CD4-positive, CD25-positive, alpha-beta regulatory T cell (primary cell): ENCODE results near the gene CST4. TPM values are rescaled to one million over a fixed set of nuclear protein-coding genes. Genes with fewer than 3 reads are reported as not detected.

ENCODE experiments used
- ATAC-seq, 2 donors: fragments of 150-1000 bp; cut with Tn5 transposase; one replicate each; pipeline ENCODE4 v1.10.0; 2021; ENCODE audit warnings: low read depth in 2 of 2, moderate number of reproducible peaks in 2 of 2, moderate library complexity in 1 of 2
- DNase-seq, 3 donors: peaks; one replicate each; pipeline versions ENCODE4 v3.0.0 to v3.0.0-alpha.2; 2012 to 2022; ENCODE audit warnings: mixed read lengths in 1 of 3
- H3K27ac ChIP-seq: one replicate; pipeline ENCODE4 v1.7.0; 2013; ENCODE audit warnings: mild to moderate bottlenecking, low read length; ENCODE audit not compliant: insufficient read depth, poor library complexity, severe bottlenecking
- H3K27me3 ChIP-seq: one replicate; pipeline ENCODE4 v1.7.0; 2013; ENCODE audit warnings: low read length; ENCODE audit not compliant: control insufficient read depth, insufficient read depth
- H3K36me3 ChIP-seq: one replicate; pipeline ENCODE4 v1.7.0; 2013; ENCODE audit warnings: mild to moderate bottlenecking, low read length, moderate library complexity; ENCODE audit not compliant: control insufficient read depth, insufficient read depth
- H3K4me1 ChIP-seq: 2 replicates; pipeline ENCODE4 v1.7.0; 2013; ENCODE audit warnings: mild to moderate bottlenecking, low read length; ENCODE audit not compliant: insufficient read depth, control insufficient read depth, poor library complexity, severe bottlenecking
- H3K4me3 ChIP-seq: one replicate; pipeline ENCODE4 v1.7.0; 2013; ENCODE audit warnings: low read depth, mild to moderate bottlenecking, low read length, moderate library complexity
- H3K9me3 ChIP-seq, 2 experiments: 1 replicate in 1 of 2; 2 replicates in 1 of 2; pipeline ENCODE4 v1.7.0; 2013; ENCODE audit warnings: low read length in 2 of 2, mild to moderate bottlenecking in 1 of 2, moderate library complexity in 1 of 2; ENCODE audit not compliant: control insufficient read depth in 2 of 2
- H3K27ac Mint-ChIP-seq, 3 donors: one replicate each; pipeline ENCODE4 v1.8.0; 2020 to 2022; ENCODE audit warnings: mild to moderate bottlenecking in 3 of 3, mixed read lengths in 3 of 3, moderate library complexity in 2 of 3
- H3K27me3 Mint-ChIP-seq: one replicate; pipeline ENCODE4 v1.8.0; 2022; ENCODE audit warnings: mild to moderate bottlenecking, mixed read lengths
- H3K36me3 Mint-ChIP-seq: one replicate; pipeline ENCODE4 v1.8.0; 2020; ENCODE audit warnings: mixed read lengths
- H3K4me1 Mint-ChIP-seq, 4 donors: one replicate each; pipeline ENCODE4 v1.8.0; 2020 to 2022; ENCODE audit warnings: mixed read lengths in 4 of 4, mild to moderate bottlenecking in 1 of 4
- H3K4me3 Mint-ChIP-seq, 4 donors: one replicate each; pipeline ENCODE4 v1.8.0; 2020 to 2022; ENCODE audit warnings: mild to moderate bottlenecking in 4 of 4, mixed read lengths in 4 of 4, moderate library complexity in 3 of 4
- H3K9me3 Mint-ChIP-seq, 7 donors: one replicate each; pipeline ENCODE4 v1.8.0; 2020 to 2022; ENCODE audit warnings: mixed read lengths in 7 of 7, mild to moderate bottlenecking in 3 of 7, moderate library complexity in 2 of 7
- polyA plus RNA-seq, 4 donors: library from polyadenylated mRNA; unstranded; fragments of 300-500 nt; fragmentation: Illumina TruSeq; gene quantifications; one replicate each; pipeline ENCODE4 v1.2.3, GENCODE V29; 2021
- total RNA-seq: library from RNA; stranded (reverse); gene quantifications from one replicate; pipeline ENCODE4 v1.2.3, GENCODE V29; 2022

CST4 gene
- total and polyA plus RNA-seq, 5 donors from 2014 or later: not detected

DNA sequence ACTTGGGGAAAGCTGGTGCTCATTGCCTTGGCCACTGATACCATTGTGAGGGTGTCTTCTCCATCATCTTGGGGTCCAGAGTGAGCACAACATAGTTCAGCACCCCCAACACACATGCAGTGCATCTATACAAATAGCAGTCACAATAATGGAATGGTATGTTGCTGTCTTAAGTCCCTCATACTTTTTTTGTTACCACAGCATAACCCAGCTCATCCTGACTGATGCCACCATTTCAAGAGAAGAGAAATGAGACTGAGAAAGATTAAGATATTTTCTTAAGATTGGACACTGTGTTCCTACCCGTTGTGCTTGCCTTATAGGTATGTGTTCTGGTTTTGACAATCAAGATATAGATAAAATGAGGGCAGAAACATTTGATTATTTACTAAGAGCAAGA, 15.6 kb downstream of the CST4 start:
- DNase-seq: no peak

GRCh38 chr20:23672158-23672557, 16.7 kb downstream of the CST4 start:
- H3K9me3 Mint-ChIP-seq: peaks cover 0 to 2% (median 0%) of the 10 kb centered on the region in 7 donors
- H3K36me3 ChIP-seq: no peaks in the 10 kb centered on the region
- H3K4me1 ChIP-seq: no peaks in the 10 kb centered on the region
- H3K4me1 Mint-ChIP-seq: no peaks in the 10 kb centered on the region
- H3K27ac Mint-ChIP-seq: no peak overlapping the region
- H3K27me3 ChIP-seq: no peaks in the 10 kb centered on the region
- H3K27me3 Mint-ChIP-seq: peaks cover 3% of the 10 kb centered on the region
- no peak overlapping the region for H3K4me3 Mint-ChIP-seq
- no peaks in the 10 kb centered on the region for H3K36me3 Mint-ChIP-seq
- no peak for DNase-seq
- no peak overlapping the region for H3K27ac ChIP-seq
- ATAC-seq: no peak
- no peak overlapping the region for H3K4me3 ChIP-seq
- H3K9me3 ChIP-seq: no peaks in the 10 kb centered on the region

More for the DNA sequence above, 15.6 kb downstream of the CST4 start:
- no peak overlapping the region for H3K4me3 Mint-ChIP-seq
- H3K4me3 ChIP-seq: no peak overlapping the region
- no peak for ATAC-seq
- H3K9me3 ChIP-seq: no peaks in the 10 kb centered on the region
- no peaks in the 10 kb centered on the region for H3K36me3 ChIP-seq
- no peak overlapping the region for H3K27ac Mint-ChIP-seq
- no peak overlapping the region for H3K27ac ChIP-seq
- H3K27me3 Mint-ChIP-seq: peaks cover 4% of the 10 kb centered on the region
- no peaks in the 10 kb centered on the region for H3K36me3 Mint-ChIP-seq
- H3K4me1 Mint-ChIP-seq: no peaks in the 10 kb centered on the region
- H3K9me3 Mint-ChIP-seq: peaks cover 0 to 2% (median 0%) of the 10 kb centered on the region in 7 donors
- H3K27me3 ChIP-seq: no peaks in the 10 kb centered on the region
- no peaks in the 10 kb centered on the region for H3K4me1 ChIP-seq

DNA sequence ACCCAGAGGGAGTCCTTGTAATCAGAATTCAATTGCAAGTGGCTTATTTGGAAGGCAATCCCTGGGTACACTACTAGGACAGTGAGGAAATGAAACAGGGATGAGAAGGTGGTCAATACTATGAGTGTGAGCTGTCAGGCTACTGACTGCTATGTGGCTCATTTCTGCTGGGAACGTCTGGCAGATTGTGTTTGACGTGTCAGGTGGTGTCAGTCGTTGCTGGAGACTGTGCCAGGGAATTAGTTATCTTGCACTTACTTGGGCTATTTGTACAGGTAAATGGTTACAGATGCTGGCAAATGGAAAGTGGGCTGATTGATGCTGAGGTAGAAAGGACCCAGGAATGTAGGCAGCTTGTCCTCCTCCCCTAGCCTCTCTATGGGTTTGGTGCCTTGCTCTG, 17.4 kb downstream of the CST4 start:
- no peaks in the 10 kb centered on the region for H3K36me3 ChIP-seq
- H3K27me3 ChIP-seq: no peaks in the 10 kb centered on the region
- DNase-seq: no peak
- ATAC-seq: no peak
- H3K4me3 Mint-ChIP-seq: no peak overlapping the region
- H3K27ac Mint-ChIP-seq: no peak overlapping the region
- H3K27me3 Mint-ChIP-seq: no peaks in the 10 kb centered on the region
- H3K9me3 ChIP-seq: no peaks in the 10 kb centered on the region
- peaks cover 0 to 2% (median 0%) of the 10 kb centered on the region in 7 donors for H3K9me3 Mint-ChIP-seq
- no peaks in the 10 kb centered on the region for H3K4me1 Mint-ChIP-seq
- no peak overlapping the region for H3K4me3 ChIP-seq
- H3K36me3 Mint-ChIP-seq: no peaks in the 10 kb centered on the region
- H3K4me1 ChIP-seq: no peaks in the 10 kb centered on the region
- no peak overlapping the region for H3K27ac ChIP-seq

GRCh38 chr20:23670361-23670760, 18.5 kb downstream of the CST4 start:
- DNase-seq (no peak), ATAC-seq (no peak)
- Histone ChIP-seq H3K4me3 (no peak overlapping the region), H3K4me1 (no peaks in the 10 kb centered on the region), H3K9me3 (no peaks in the 10 kb centered on the region), H3K27ac (no peak overlapping the region), H3K27me3 (no peaks in the 10 kb centered on the region), H3K36me3 (no peaks in the 10 kb centered on the region)
- no peak overlapping the region for H3K4me3 Mint-ChIP-seq
- no peak overlapping the region for H3K27ac Mint-ChIP-seq
- H3K9me3 Mint-ChIP-seq: peaks cover 0 to 2% (median 0%) of the 10 kb centered on the region in 7 donors
- no peaks in the 10 kb centered on the region for H3K36me3 Mint-ChIP-seq
- H3K27me3 Mint-ChIP-seq: no peaks in the 10 kb centered on the region
- no peaks in the 10 kb centered on the region for H3K4me1 Mint-ChIP-seq

GRCh38 chr20:23669866-23670265, 19.0 kb downstream of the CST4 start:
- Mint-ChIP-seq H3K36me3 (no peaks in the 10 kb centered on the region), H3K9me3 (peaks cover 0 to 2% (median 0%) of the 10 kb centered on the region in 7 donors), H3K27ac (no peak overlapping the region)

GRCh38 chr20:23669327-23669726, 19.5 kb downstream of the CST4 start:
- Histone ChIP-seq H3K36me3 (no peaks in the 10 kb centered on the region), H3K9me3 (no peaks in the 10 kb centered on the region), H3K4me3 (no peak overlapping the region), H3K4me1 (no peaks in the 10 kb centered on the region), H3K27ac (no peak overlapping the region), H3K27me3 (no peaks in the 10 kb centered on the region)
- no peak overlapping the region for H3K4me3 Mint-ChIP-seq
- no peak overlapping the region for H3K27ac Mint-ChIP-seq
- peaks cover 0 to 2% (median 0%) of the 10 kb centered on the region in 7 donors for H3K9me3 Mint-ChIP-seq
- no peak for DNase-seq
- ATAC-seq: no peak
- no peaks in the 10 kb centered on the region for H3K4me1 Mint-ChIP-seq
- no peaks in the 10 kb centered on the region for H3K36me3 Mint-ChIP-seq
- no peaks in the 10 kb centered on the region for H3K27me3 Mint-ChIP-seq

More at GRCh38 chr20:23669866-23670265, 19.0 kb downstream of the CST4 start:
- no peaks in the 10 kb centered on the region for H3K36me3 ChIP-seq
- DNase-seq: no peak
- no peaks in the 10 kb centered on the region for H3K27me3 Mint-ChIP-seq
- ATAC-seq: no peak
- no peaks in the 10 kb centered on the region for H3K9me3 ChIP-seq
- H3K4me3 ChIP-seq: no peak overlapping the region
- no peaks in the 10 kb centered on the region for H3K4me1 Mint-ChIP-seq
- H3K27ac ChIP-seq: no peak overlapping the region
- no peaks in the 10 kb centered on the region for H3K27me3 ChIP-seq
- H3K4me1 ChIP-seq: no peaks in the 10 kb centered on the region
- no peak overlapping the region for H3K4me3 Mint-ChIP-seq

DNA sequence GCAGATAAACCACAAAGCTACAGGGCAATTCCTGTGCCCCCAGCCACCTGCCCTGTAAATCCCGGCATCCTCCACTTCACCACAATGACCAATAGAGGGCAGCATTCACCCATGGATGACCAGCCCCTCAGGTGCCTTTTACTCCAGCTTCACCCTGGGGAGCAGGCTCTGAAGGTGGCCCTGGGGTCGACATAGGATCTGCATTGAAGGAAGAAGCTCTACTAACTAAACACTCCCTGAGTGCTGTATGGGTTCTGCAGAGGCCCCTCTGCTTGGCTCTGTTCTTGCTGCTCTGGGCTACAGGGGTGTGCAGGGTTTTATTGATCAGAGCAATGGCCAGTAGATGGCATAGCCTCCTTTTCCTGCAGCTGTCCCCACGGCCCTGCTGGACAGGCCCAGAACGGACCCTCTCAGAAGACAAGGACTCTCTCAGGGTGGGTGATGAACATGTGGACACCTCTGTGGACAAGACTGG, 20.3 kb downstream of the CST4 start:
- Histone ChIP-seq H3K27ac (no peak overlapping the region), H3K4me3 (no peak overlapping the region), H3K27me3 (no peaks in the 10 kb centered on the region), H3K4me1 (no peaks in the 10 kb centered on the region), H3K9me3 (no peaks in the 10 kb centered on the region), H3K36me3 (no peaks in the 10 kb centered on the region)
- no peaks in the 10 kb centered on the region for H3K4me1 Mint-ChIP-seq
- H3K27me3 Mint-ChIP-seq: no peaks in the 10 kb centered on the region
- peaks cover 0 to 2% (median 0%) of the 10 kb centered on the region in 7 donors for H3K9me3 Mint-ChIP-seq
- no peaks in the 10 kb centered on the region for H3K36me3 Mint-ChIP-seq
- DNase-seq (peak in 2 of 3 donors; percentile 18 to 36), ATAC-seq (peak in 1 of 2 donors; percentile 45)
- H3K27ac Mint-ChIP-seq: no peak overlapping the region
- H3K4me3 Mint-ChIP-seq: no peak overlapping the region

DNA sequence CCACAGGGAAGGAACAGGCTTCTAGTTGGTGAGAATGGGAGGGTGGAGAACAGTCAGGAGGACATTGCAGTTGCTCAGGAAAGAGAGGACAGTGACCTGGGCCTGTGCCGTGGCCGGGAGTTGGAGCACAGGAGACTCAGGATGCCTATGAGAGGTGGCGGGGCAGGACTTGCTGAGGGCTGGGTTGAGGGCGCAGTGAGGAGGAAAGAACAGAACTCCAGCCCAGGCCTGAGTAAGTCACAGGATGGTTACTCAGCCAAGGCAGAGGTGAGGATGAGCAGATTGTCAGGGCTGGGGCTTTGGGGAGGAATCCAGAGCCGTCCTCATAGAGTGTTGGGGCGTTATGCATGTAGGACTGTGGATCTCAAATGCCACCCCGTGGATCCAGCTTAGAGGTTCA, 21.2 kb downstream of the CST4 start:
- H3K4me3 Mint-ChIP-seq: no peak overlapping the region

More for the DNA sequence above, 21.2 kb downstream of the CST4 start:
- H3K36me3 Mint-ChIP-seq: no peaks in the 10 kb centered on the region
- ATAC-seq (no peak), DNase-seq (no peak)
- Histone ChIP-seq H3K36me3 (no peaks in the 10 kb centered on the region), H3K4me1 (no peaks in the 10 kb centered on the region), H3K4me3 (no peak overlapping the region), H3K27me3 (no peaks in the 10 kb centered on the region), H3K27ac (no peak overlapping the region), H3K9me3 (no peaks in the 10 kb centered on the region)
- no peak overlapping the region for H3K27ac Mint-ChIP-seq
- no peaks in the 10 kb centered on the region for H3K27me3 Mint-ChIP-seq
- H3K9me3 Mint-ChIP-seq: no peaks in the 10 kb centered on the region
- no peaks in the 10 kb centered on the region for H3K4me1 Mint-ChIP-seq
